ENCODE data around the gene MAN2A1.

Gene MAN2A1

DNA sequence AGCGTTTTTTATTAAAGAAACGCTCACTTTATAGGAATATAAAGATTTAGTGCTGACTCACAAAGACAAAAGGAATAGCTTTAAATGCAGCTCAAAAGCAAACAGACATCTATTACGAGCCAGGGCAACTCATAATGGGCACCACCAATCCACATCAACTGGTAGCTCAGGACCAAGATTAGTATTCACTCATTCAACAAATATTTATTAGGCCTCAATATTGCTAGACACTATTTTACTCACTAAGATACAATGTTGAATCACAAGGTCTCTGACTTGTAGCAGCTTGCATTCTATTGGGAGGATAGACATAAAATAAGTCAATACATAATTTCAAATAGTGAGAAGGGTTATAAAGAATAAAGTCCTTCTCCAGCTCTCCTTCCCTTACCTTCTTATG lies 8.0 kb upstream of the MAN2A1 start:
- no peak for DNase-seq (ENCODE audit: low read depth, low spot score)

DNA sequence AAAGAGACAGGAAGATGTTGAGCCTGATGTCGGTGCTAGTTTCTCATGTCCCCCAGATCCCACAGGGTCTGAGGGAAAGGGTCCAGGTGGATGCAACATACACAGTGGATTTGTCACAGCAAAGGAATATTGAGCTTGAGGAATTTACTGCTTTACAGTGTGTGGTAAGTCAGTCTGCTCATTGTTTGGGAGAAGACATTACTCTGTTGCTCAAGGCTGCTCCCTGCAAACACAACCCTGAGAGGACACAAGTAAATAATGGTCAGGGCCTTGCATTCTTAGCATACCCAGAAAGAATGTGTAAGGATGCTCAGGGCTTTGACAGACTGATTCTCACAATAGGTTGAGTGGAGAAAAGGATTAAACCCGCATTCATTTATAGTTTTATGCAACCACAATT lies 7.3 kb upstream of the MAN2A1 start:
- DNase-seq (ENCODE audit: low read depth, low spot score), result peak; percentile 28

DNA sequence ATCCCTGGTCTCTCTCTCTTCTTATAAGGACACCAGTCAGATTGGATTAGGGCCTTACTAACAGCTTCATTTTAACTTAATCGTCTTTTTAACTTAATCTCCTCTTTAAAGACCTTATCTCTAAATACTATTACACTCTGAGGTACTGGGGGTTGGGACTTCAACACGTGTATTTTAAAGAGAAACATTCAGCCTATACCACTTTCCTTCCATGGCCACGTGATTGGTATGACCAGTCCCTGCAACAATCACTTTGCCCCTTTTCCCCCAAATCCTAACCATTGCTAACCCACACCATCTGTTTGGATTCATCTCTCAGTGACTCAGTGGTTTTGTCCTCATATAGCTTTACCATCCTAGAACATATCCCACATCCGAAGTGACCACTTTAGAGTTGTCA lies 3.8 kb upstream of the MAN2A1 start:
- no peak for DNase-seq (ENCODE audit: low read depth, low spot score)

DNA sequence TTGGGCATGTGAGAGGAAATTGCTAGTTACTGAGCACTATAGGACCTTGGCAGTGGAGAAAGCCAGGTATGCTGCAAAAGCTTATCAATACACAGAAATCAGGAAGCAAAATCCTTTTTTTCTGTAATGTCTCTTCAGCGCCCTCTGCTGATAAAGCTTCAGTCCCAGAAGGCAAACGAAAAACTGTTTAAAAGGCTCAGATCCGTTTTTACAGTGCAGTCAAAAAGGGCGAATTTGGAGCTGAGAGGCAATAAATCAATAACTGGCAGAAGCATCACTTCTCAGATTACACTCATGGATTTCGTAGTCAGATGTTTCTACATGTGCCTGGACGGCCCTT lies 1.1 kb upstream of the MAN2A1 start:
- no peak for DNase-seq (ENCODE audit: low read depth, low spot score)

DNA sequence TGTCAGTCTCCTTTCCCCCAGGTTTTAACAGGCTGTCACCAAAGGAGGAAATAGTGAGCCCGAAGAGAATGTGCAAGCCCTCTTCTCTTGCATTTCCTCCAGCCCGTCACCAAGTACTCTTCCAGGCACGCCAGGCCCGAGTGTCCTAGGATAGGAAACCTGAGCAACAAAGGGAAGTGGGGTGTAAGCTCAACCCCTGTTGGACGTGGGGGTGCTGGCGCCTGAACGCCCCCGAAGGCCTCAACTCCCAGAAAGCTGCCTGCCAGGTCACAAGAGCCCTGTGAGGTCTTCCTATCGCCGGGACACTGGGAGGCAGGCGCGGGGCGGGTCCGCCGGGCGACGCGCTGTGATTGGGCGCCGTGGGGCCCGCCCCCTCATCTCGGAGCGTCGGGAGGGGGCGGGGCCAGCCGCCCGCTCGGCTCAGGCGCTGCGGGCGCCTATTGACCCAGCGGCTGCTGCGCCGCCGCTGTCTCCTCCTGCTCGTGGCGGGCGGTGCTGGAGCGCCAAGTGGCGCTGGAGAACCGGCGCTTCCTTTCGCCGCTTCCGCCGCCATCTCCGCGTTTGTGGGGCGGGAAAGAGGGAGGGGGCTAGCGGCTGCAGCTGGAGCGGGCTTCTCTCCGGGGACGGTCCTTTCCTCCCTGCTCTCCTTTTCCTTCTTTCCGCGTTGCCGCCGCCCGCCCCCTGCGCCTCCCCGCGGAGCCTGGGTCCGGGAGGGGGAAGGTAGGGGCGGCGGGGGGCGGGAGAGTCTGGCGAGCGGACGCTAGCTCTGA lies 572 bp upstream of the MAN2A1 start:
- DNase-seq (ENCODE audit: low read depth, low spot score), result peak; percentile 96

DNA sequence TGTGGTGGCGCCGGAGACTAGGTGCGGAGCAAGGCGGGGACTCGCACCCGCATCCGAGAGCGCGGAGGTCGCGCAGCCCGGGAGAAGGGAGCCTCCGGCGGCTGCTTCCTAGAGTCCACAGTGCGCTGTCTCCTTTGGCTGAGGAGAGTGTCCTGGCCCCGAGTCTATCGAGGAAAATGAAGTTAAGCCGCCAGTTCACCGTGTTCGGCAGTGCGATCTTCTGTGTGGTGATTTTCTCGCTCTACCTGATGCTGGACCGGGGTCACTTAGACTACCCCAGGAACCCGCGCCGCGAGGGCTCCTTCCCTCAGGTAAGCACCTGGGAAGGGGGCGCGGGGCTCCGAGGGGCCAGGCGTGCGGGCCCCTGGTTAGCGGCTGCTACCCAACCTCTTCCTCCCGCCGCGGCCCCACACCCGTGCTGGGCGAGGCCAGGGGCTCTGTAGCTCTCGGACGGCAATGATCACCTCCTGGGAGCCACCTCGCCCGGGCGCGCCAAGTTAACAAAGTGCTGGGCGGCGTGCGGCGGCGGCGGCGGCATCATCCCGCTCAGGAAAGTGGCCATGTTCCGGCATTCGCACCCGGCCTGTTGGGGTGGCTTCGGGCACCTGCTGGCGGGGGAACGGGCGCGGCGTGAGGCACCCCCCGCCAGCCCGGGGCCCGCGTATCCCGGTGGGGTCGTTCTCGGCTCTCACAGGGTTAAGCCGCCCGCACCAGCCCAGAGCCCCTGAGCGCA lies 681 bp downstream of the MAN2A1 start:
- DNase-seq (ENCODE audit: low read depth, low spot score), result peak; percentile 68

DNA sequence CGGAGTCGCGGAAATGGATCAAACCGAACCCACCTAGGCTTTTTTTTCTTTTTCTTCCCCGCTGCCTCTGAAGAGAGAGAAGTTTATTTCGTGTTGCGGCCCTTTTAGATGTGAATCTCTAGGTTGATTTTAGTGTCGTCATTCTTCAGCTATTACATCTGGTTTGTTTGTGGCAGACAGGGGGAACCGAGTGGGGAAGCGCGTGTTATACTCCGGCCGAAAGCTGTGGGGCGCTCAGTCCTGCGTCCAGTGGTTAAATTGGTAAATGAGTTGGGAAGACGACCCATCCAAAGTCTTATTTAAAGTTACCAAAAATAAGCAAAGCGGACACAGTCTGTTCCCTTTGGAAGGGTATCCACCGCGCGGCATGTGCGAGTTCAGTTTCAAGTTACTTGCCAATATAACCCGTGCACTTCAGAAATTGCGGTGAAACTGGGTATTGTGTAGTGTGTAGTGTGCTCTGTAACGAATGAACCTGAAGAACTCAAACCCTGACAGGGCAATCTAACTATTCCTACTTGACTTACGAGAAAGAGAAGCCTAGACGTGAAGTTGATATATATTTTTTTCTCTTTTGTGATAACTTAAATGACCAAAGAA lies 1.3 kb downstream of the MAN2A1 start:
- peak; percentile 77 for DNase-seq (ENCODE audit: low read depth, low spot score)

DNA sequence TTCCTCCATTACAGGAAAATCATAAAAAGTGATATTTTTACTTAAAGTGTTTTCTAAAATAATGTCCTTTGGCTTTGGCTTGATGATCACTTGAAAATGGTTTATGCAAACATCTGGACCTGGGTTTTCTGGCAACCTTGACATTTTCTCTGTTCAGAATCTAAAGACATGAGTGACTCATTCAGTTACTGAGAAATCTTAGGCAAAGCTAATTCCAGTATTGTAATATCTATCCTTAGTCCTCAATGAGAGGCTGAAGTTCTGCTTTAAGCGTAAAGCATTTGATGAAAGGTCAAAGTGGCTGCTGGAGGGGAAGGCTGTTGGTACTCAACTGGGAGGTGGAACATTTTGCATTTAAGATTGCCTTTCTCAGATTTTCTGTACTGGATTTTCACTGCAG lies 2.3 kb downstream of the MAN2A1 start:
- no peak for DNase-seq (ENCODE audit: low read depth, low spot score)

DNA sequence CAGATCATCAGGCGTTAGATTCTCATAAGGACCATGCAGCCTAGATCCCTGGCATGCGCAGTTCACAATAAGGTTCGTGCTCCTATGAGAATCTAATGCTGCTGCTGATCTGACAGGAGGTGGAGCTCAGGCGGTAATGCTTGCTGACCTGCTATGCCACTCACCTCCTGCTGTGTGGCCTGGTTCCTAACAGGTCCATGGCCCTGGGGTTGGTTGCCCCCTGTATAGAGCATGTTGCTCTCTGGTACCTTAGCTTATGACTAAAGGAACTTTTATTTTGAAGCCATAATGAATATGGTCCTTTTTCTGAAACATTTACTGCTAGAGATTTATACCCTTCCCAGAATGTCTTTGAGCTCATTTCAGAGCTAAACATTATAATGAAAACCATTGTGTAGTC lies 3.1 kb downstream of the MAN2A1 start:
- peak; percentile 10 for DNase-seq (ENCODE audit: low read depth, low spot score)

DNA sequence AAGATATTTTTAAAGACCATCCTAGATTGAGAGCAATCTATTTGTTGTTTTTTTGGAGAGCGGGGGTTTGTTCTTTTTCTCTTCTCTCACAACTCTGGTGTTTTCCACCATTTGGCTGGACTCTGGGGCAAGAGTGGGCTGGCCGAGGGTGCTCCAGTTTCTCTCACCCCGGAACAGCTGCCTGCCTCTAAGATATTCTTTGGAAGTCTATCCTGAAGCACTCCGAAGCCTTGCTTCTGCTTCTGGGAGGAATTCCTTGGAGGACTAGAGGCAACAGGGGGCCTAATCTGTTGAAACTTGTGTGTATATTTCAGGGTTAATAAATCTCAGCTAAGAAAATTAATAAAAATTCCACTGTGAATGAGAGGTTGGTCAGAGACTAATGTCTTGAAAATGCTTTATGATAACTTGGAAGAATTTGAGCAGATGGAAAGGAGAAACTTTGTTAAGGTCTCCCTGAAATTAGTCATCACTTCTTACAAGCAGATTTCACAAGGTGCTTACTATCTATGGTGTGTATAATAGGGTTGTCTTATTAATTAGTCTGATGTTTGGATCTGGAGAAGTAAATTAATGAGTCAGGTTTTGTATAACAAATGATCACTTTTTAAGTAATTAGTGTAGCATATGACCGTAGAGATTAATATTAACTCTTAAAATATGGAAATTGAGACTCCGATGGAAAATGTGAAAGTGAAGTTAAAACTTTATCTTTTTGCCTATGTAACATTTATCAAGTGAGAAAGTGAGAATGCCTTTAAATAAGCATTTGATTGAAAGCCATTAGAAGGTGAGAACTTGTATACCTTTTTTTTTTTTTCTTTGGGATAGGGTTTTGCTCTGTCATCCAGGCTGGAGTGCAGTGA lies 4.0 kb downstream of the MAN2A1 start:
- peak; percentile 13 for DNase-seq (ENCODE audit: low read depth, low spot score)

DNA sequence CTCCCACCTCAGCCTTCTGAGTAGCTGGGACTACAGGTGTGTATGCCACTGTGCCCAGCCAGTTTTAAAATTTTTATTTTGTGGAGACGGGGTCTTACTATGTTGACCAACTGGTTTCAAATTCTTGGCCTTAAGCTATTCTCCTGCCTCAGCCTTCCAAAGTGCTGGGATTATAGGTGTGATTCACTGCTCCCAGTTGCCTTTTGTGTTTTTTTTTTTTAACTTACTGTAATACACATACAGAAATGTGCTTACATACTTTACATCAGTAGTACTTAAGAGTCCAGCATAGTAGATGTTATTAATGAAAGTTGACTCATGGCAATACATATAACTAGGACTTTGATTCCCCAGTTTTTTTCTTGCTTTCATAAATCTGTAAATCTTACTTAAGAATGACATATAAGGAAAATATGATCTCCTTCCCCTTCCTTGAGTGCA lies 4.7 kb downstream of the MAN2A1 start:
- peak; percentile 21 for DNase-seq (ENCODE audit: low read depth, low spot score)

DNA sequence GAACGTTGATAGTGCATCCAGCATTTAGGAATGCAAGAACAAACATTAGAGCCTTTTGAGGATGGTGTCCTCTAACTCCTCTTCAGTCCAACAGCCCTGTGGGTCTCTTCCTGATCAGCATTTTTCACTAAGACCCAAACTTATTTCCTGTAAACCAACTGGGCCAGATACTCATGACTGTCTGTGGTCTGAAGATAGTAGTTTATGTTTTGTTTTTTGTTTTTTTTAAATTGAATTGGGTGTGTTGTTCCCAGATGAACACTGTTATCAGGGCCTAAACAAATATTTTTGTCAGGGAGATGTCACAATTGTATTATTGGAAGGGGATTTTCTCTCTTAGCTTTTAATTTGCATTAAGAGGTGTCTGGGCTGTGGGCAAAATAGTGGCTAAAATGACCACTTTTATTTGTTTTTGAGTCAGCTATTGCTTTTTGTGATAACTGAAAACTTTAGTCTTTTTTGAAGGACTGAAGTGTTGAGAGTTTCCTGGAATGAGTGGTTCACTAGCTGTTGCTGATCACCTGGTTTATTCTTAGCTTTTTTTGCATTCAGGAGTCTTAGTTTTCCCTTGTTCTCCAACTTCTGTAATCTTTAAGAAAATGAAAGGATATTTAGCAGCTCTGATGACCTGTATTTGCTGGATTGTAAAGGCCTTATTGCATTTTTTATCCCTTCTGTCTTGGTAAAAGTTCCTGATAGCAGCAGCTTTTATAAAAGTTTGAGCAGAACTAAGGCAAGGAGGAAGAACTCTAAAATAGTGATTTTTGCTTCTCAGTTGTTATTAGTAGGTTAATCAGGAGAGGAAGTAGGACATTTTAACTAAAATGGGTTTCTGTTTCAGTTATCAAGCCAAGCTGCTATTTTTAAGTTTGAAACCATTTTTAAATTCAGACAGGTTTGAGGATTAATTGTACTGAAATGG lies 5.5 kb downstream of the MAN2A1 start:
- DNase-seq (ENCODE audit: low read depth, low spot score), result no peak

DNA sequence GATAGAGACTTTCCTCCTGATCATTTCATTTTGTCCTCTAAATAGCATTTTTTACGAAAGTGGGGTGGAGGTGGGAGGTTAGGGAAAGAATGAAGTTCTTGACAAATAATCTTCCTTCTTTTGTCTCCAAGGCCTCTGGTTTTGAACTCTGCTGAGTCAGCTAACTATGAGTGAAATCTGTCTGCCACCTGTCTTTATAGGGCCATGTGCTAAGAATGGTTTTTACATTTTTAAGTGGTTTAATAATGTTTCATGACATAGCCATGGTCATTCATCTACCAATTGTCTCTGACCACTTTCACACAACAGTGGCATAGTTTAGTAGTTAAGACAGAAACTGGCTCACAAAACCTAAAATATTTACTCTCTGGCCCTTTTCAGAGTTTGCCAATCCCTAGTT lies 7.6 kb downstream of the MAN2A1 start:
- DNase-seq (ENCODE audit: low read depth, low spot score), result no peak

DNA sequence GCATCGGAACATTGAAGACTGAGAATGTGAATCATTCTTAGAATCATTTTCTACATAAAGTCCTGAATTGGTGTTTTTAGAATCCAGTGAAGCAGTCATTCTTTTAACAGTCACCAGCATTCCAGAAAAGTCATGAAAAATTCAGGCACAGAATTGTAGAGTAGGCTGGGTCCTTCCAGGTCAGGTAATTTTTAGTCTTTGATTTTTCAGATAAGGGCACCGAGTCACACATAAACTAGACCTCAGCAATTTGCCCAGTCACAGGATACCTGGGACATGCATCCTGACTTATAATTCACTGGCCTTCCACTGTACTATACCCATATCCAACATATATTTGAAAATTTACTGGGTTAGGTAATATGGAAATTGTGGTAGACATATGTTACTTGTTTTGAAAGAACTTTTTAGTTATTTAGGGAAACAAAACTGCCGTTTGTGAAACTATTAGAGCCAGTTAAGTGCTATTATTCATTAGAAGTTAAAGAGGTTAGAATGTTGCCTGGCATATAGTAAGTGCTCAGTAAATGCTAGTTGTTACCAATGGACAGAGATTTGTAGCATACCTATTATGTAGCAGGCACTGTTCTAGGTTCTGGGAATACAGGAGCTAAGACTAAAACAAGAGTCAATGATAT lies 10.9 kb downstream of the MAN2A1 start:
- DNase-seq (ENCODE audit: low read depth, low spot score), result no peak

DNA sequence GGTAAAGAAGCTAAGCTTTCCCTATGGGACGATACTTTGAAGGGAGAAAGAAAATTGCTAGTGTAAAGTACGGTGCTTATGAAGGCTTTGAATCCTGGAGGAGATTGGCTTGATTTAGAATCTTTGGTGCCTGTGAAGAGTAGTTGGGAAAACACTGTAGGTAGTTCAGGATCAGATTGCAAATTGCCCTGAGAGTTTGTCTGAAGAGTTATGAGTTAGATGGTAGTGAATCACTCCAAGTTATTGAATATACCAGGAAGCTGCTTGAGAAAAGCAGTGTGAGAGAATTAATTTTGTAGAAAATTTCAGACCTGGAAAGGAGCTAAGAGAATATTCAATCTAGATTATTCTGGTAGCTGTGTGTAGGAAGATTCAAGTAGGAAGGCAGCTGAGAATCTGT lies 11.5 kb downstream of the MAN2A1 start:
- no peak for DNase-seq (ENCODE audit: low read depth, low spot score)

DNA sequence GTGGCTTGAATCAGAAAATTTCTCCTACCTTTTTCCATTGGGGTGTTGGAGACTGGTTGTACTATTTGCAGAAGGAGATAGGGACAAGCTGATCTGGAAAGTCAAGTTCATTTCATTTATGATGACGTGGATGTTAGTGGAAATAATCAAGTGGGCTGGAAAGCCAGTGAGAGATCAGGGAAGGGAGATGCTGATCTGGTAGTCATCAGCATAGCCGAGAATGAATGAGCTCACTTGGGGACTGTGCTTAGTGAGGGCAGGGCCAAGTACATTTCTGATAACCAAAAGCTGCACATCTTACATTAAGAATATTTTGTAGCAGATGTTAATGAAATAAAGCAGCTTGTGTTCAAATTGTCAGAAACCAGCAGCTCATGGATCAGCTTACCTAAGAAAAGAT lies 12.1 kb downstream of the MAN2A1 start:
- DNase-seq (ENCODE audit: low read depth, low spot score), result no peak

DNA sequence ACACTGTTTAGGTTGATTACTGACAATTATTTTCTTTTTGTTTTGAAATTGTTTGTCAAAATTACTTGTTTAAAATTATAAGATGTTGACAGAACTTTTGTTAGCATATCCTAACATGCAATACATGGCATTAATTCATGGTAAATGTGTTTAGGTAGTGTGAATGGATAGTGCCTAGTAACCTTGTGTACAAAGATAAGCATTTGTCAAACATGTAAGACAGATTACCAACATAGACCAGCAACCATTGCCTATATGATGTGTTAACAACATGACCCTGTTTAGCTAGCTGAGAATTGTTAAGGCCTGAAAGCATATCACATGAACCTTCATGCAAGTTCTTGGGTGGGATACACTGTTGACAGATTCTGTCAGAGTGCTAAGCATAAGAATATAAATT lies 13.4 kb downstream of the MAN2A1 start:
- DNase-seq (ENCODE audit: low read depth, low spot score), result no peak

DNA sequence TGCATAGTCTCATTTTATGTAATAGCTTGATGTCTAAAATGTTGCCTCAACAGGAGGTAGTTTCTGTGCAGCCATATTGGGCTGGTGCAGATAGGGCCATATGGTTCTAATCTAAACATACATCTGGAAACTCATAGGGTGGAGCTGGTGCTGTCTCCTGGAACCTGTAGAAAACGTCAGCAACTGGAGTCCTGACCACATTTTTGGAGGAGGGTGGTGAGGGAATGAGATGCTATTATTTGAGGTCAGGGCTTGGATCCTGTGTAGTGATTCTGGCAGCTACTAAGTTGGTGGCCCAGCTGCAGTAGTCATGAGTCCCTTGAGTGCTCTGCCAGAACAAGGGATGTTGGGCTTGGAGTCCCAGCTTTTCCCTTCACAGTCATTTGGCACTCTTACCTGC lies 14.1 kb downstream of the MAN2A1 start:
- no peak for DNase-seq (ENCODE audit: low read depth, low spot score)

DNA sequence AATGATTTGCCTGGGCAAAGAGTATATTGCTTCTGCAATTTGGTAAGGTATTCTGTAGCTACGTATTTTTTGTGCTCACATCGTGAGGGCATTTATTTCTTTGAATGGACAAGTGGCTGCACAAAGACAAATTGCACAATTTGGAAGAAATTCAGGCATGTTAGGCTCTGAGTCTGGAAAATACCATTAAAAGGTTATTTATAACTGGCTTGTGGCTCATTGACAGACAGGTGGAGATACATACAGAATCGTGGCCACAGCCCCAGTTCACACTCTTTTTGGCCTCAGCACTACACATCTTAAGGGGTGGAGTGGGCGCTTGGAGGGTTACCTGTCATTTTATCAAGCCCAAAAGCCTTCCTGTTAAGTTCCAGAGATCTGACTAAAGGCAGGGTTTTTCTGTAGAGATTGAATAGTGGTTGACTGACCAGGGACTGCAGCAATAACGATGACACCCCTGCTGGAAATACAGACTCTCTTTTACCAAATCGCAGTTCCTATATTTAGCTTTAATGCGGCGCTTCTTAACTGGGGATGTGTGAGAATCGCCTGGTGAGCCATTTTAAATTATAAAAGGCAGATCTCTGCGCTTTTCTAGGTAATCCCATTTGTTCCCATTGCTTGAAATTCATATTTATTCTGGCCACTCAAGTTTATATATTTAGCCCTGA lies 14.7 kb downstream of the MAN2A1 start:
- DNase-seq (ENCODE audit: low read depth, low spot score), result no peak

DNA sequence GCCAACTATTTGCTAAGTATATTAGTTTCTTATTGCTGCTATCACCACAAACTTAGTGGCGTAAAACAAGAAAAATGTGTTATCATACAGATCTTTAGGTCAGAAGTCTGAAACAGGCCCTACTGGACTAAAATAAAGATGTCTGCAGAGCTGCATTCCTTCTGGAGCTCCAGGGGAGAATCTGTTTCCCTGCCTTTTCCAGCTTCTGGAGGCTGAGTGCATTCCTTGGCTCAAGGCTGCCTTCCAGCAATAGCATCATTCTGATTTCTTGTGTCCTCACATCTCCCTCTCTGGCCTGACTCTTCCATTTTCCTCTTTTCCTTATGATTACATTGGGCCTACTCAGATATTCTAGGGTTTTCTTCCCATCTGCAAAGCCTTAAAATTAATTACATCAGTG lies 15.9 kb downstream of the MAN2A1 start:
- DNase-seq (ENCODE audit: low read depth, low spot score), result peak; percentile 39

All from ELF-1 (cell line).